Dermis blood vessel endothelial cell (primary cell): Measurements from ENCODE around the gene WHRN. TPM values are rescaled to one million over a fixed set of nuclear protein-coding genes. Genes with fewer than 3 reads are reported as not detected.

Source experiments
- DNase-seq: peaks from one replicate; pipeline ENCODE4 v3.0.0; 2010
- total RNA-seq: library from RNA; depleted of rRNA; stranded (reverse); fragments of >200 nt; gene quantifications from 2 replicates; pipeline ENCODE4 v1.2.3, GENCODE V29; 2014

WHRN gene
- total RNA-seq, 1 donor from 2014 or later = 0.17 TPM

GRCh38 chr9:114416906-114417305 is 88.4 kb downstream of the WHRN start:
- no peak for DNase-seq

- no peak for DNase-seq
Measured at GRCh38 chr9:114416290-114416689, 89.0 kb downstream of the WHRN start.

GRCh38 chr9:114414346-114414745 is 90.9 kb downstream of the WHRN start:
- DNase-seq = no peak

- DNase-seq = peak; percentile 10
Measured at GRCh38 chr9:114413861-114414301, 91.4 kb downstream of the WHRN start.

- DNase-seq = no peak
Measured at GRCh38 chr9:114412048-114412683, 93.1 kb downstream of the WHRN start.

- no peak for DNase-seq
Measured at GRCh38 chr9:114411452-114411851, 93.8 kb downstream of the WHRN start.

- DNase-seq = no peak
Measured at GRCh38 chr9:114410910-114411309, 94.4 kb downstream of the WHRN start.

- no peak for DNase-seq
Measured at GRCh38 chr9:114409842-114410241, 95.4 kb downstream of the WHRN start.

GRCh38 chr9:114409103-114409780 is 96.0 kb downstream of the WHRN start:
- no peak for DNase-seq

GRCh38 chr9:114408645-114409044 is 96.6 kb downstream of the WHRN start:
- no peak for DNase-seq

GRCh38 chr9:114407889-114408288 is 97.4 kb downstream of the WHRN start:
- no peak for DNase-seq

- DNase-seq = no peak
Measured at GRCh38 chr9:114406441-114406840, 98.8 kb downstream of the WHRN start.

- DNase-seq = peak; percentile 89
Measured at GRCh38 chr9:114405294-114406034, 99.8 kb downstream of the WHRN start.

GRCh38 chr9:114404531-114404930 is 100.7 kb downstream of the WHRN start:
- no peak for DNase-seq

- DNase-seq = no peak
Measured at GRCh38 chr9:114403153-114403756, 102.0 kb downstream of the WHRN start.

- DNase-seq = no peak
Measured at GRCh38 chr9:114401344-114401743, 103.9 kb downstream of the WHRN start.

- DNase-seq = no peak
Measured at GRCh38 chr9:114400772-114401171, 104.5 kb downstream of the WHRN start.

- DNase-seq = peak; percentile 26
Measured at GRCh38 chr9:114400219-114400618, 105.1 kb downstream of the WHRN start.

- DNase-seq = no peak
Measured at GRCh38 chr9:114399381-114399780, 105.9 kb downstream of the WHRN start.

- peak; percentile 93 for DNase-seq
Measured at GRCh38 chr9:114397848-114398605, 107.2 kb downstream of the WHRN start.

- no peak for DNase-seq
Measured at GRCh38 chr9:114397219-114397847, 107.9 kb downstream of the WHRN start.
